ENCODE data around the gene RAB3GAP2.
"Not testable (repeated sequence)": the region's sequence is repeated elsewhere in the genome, so short reads cannot be mapped to it uniquely, and the experiment has no call there.

Gene RAB3GAP2

GRCh38 chr1:220272047-220272840, at the start of gene RAB3GAP2:
Gene RAB3GAP2, minus strand, starts transcription at chr1:220272453. Its CDS starts 116 bp downstream, at chr1:220272337.
- DNase-seq = peak; percentile 92

- no peak for DNase-seq
These were observed 49.5 kb upstream of the RAB3GAP2 start for GRCh38 chr1:220321758-220322157.

GRCh38 chr1:220320709-220321108, 48.5 kb upstream of the RAB3GAP2 start:
- no peak for DNase-seq

- no peak for DNase-seq
These were observed 46.4 kb upstream of the RAB3GAP2 start for GRCh38 chr1:220318673-220319072.

GRCh38 chr1:220317161-220317560, 44.9 kb upstream of the RAB3GAP2 start:
- no peak for DNase-seq

- no peak for DNase-seq
These were observed 44.1 kb upstream of the RAB3GAP2 start for GRCh38 chr1:220316305-220316704.

GRCh38 chr1:220315070-220315839, 43.0 kb upstream of the RAB3GAP2 start:
- DNase-seq = no peak

GRCh38 chr1:220313576-220313975, 41.3 kb upstream of the RAB3GAP2 start:
- DNase-seq = no peak

- DNase-seq = not testable (repeated sequence)
These were observed 37.9 kb upstream of the RAB3GAP2 start for GRCh38 chr1:220310147-220310546.

- peak; percentile 40 for DNase-seq
These were observed 35.4 kb upstream of the RAB3GAP2 start for GRCh38 chr1:220307607-220308006.

GRCh38 chr1:220306339-220306738, 34.1 kb upstream of the RAB3GAP2 start:
- DNase-seq = no peak

GRCh38 chr1:220303871-220304270, 31.6 kb upstream of the RAB3GAP2 start:
- peak; percentile 58 for DNase-seq

- DNase-seq = no peak
These were observed 29.4 kb upstream of the RAB3GAP2 start for GRCh38 chr1:220301630-220302029.

- DNase-seq = peak; percentile 90
These were observed 28.3 kb upstream of the RAB3GAP2 start for GRCh38 chr1:220300442-220301121.

GRCh38 chr1:220299337-220299736, 27.1 kb upstream of the RAB3GAP2 start:
- no peak for DNase-seq

GRCh38 chr1:220298470-220299205, 26.4 kb upstream of the RAB3GAP2 start:
- no peak for DNase-seq

GRCh38 chr1:220296981-220297380, 24.7 kb upstream of the RAB3GAP2 start:
- peak; percentile 70 for DNase-seq

GRCh38 chr1:220294846-220295301, 22.6 kb upstream of the RAB3GAP2 start:
- peak; percentile 81 for DNase-seq

- no peak for DNase-seq
These were observed 19.3 kb upstream of the RAB3GAP2 start for GRCh38 chr1:220291580-220291979.

- no peak for DNase-seq
These were observed 18.0 kb upstream of the RAB3GAP2 start for GRCh38 chr1:220290140-220290761.

GRCh38 chr1:220287129-220287528, 14.9 kb upstream of the RAB3GAP2 start:
- no peak for DNase-seq

GRCh38 chr1:220283625-220284024, 11.4 kb upstream of the RAB3GAP2 start:
- no peak for DNase-seq

All from fibroblast of skin of right biceps (primary cell).